Neural cell (in vitro differentiated cells): ENCODE data around the gene EHMT1.

Source experiments
- CTCF ChIP-seq: fragments of 450-650 bp; IDR thresholded peaks from 2 replicates; pipeline ENCODE4 v1.5.1; 2014; ENCODE audit warnings: antibody characterized with exemption, mild to moderate bottlenecking, moderate library complexity; ENCODE audit not compliant: poor library complexity, severe bottlenecking
- EZH2 ChIP-seq: fragments of 200-600, 300-800 bp; shearing (Covaris generic), sonication (generic); IDR thresholded peaks from 2 replicates; pipeline ENCODE4 v1.6.1; 2014; ENCODE audit warnings: antibody characterized with exemption, low read length, borderline replicate concordance, mild to moderate bottlenecking; ENCODE audit not compliant: insufficient read depth, poor library complexity, severe bottlenecking
- MXI1 ChIP-seq: fragments of 450-650 bp; conservative IDR thresholded peaks from 2 replicates; pipeline ENCODE4 v1.6.1; 2014; ENCODE audit warnings: antibody characterized with exemption, mild to moderate bottlenecking; ENCODE audit not compliant: poor library complexity, severe bottlenecking
- POLR2AphosphoS5 ChIP-seq: IDR thresholded peaks from 2 replicates; pipeline ENCODE4 v1.6.1; 2012
- TAF1 ChIP-seq: IDR thresholded peaks from 2 replicates; pipeline ENCODE4 v1.6.1; 2012; ENCODE audit warnings: low read depth

GRCh38 chr9:137731216-137731946 lies 112.6 kb downstream of the EHMT1 start:
- TF ChIP-seq CTCF (no peak), TAF1 (no peak), MXI1 (no peak), EZH2 (no peak), POLR2AphosphoS5 (no peak)
